Activated CD4-positive, alpha-beta memory T cell treated with anti-CD3 and anti-CD28 coated beads, Interleukin-2, amount 10 ng/mL, durations not matched to agents 7 days and 5 days (primary cell): ENCODE results near the gene STK32A. TPM values are rescaled to one million over a fixed set of nuclear protein-coding genes. Genes with fewer than 3 reads are reported as not detected.

ENCODE experiments used
- CTCF ChIA-PET: fragments of 350-600 bp; sonication (Branson Sonifier 250); formaldehyde crosslinking; loops from one replicate; lab custom pipeline; 2021; ENCODE audit warnings: antibody characterized with exemption, inconsistent platforms; lab: Charles Lee
- POLR2A ChIA-PET: fragments of 350-600 bp; sonication (Branson Sonifier 250); formaldehyde crosslinking; loops from one replicate; lab custom pipeline; 2021; ENCODE audit warnings: antibody characterized with exemption; lab: Charles Lee
- DNase-seq: peaks from one replicate; pipeline ENCODE4 v3.0.0-alpha.2; 2020
- H3K27ac Mint-ChIP-seq: one replicate; pipeline ENCODE4 v1.8.0; 2021; ENCODE audit warnings: mild to moderate bottlenecking, mixed read lengths
- H3K27me3 Mint-ChIP-seq: one replicate; pipeline ENCODE4 v1.8.0; 2021; ENCODE audit warnings: mixed read lengths
- H3K36me3 Mint-ChIP-seq: one replicate; pipeline ENCODE4 v1.8.0; 2021; ENCODE audit warnings: low read depth, mixed read lengths
- H3K4me1 Mint-ChIP-seq: one replicate; pipeline ENCODE4 v1.8.0; 2021; ENCODE audit warnings: mixed read lengths
- H3K4me3 Mint-ChIP-seq: one replicate; pipeline ENCODE4 v1.8.0; 2021; ENCODE audit warnings: mild to moderate bottlenecking, mixed read lengths
- H3K9me3 Mint-ChIP-seq: one replicate; pipeline ENCODE4 v1.8.0; 2021; ENCODE audit warnings: mixed read lengths
- total RNA-seq, 2 experiments: library from RNA; stranded (reverse); gene quantifications; one replicate each; pipeline ENCODE4 v1.2.3, GENCODE V29; 2021

The STK32A gene
- total RNA-seq, 2 experiments from 2014 or later: not detected

- DNase-seq: no peak
- ChIA-PET CTCF (interaction anchor here (0.7 kb wide), 1 partner anchor 689 kb away, joined by 3 read pairs; no protein-coding TSS in a partner anchor), POLR2A (no interaction called here)
- Mint-ChIP-seq H3K36me3 (no peaks in the 10 kb centered on the region), H3K27ac (no peak overlapping the region), H3K9me3 (no peaks in the 10 kb centered on the region), H3K4me3 (no peak overlapping the region), H3K4me1 (no peaks in the 10 kb centered on the region), H3K27me3 (no peaks in the 10 kb centered on the region)
Measured at GRCh38 chr5:147434049-147434448, 199.2 kb downstream of the STK32A start.

DNA sequence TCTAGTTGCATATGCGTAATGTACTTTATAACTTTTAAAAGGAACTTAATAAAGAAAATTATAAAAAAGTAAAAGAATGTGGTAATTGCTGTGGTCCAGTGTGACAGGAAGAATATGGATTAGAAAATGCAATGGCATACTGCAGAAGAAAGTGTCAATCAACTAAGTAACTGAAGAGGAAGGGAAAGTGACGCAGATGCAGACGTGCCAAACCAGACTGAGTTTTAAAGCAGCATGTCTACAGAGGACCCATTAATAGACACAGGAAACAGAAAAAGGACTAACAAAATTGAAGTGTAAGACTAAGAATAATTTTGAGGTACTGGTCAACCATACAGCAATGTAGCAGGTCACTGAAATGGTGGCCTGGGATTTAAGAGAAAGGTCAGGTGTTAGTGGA, 201.8 kb downstream of the STK32A start:
- DNase-seq: no peak
- ChIA-PET POLR2A (no interaction called here), CTCF (no interaction called here)
- Mint-ChIP-seq H3K4me1 (no peaks in the 10 kb centered on the region), H3K4me3 (no peak overlapping the region), H3K36me3 (no peaks in the 10 kb centered on the region), H3K9me3 (no peaks in the 10 kb centered on the region), H3K27ac (no peak overlapping the region), H3K27me3 (no peaks in the 10 kb centered on the region)

DNA sequence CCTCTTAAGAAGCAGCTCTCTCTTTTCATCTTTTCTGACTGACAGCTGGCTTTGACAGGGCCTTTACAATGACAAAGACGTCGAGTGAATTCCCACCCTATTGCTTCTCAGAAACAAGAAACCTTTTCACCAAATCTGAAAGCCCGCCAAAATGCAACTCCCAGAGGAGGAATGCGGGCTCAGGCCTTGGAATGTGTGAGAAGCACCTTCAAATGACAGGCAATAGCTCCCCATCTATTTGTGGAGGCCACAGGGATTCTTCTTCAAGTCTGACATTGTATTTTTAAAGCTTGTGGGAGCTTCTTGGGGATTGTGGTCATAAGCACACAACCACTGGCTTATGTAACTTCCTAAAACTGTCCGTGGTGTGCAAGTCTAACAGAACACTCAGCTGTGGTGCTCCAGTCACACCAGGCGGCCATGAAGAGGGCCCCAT, 202.4 kb downstream of the STK32A start:
- Mint-ChIP-seq H3K27me3 (no peaks in the 10 kb centered on the region), H3K36me3 (no peaks in the 10 kb centered on the region), H3K4me1 (no peaks in the 10 kb centered on the region), H3K27ac (no peak overlapping the region), H3K9me3 (no peaks in the 10 kb centered on the region), H3K4me3 (no peak overlapping the region)
- DNase-seq: no peak
- ChIA-PET CTCF (no interaction called here), POLR2A (no interaction called here)
